Osteocyte (in vitro differentiated cells): ENCODE results near the gene SMAD4. TPM values are rescaled to one million over a fixed set of nuclear protein-coding genes. Genes with fewer than 3 reads are reported as not detected.

ENCODE experiments used
- DNase-seq: peaks from one replicate; pipeline ENCODE4 v3.0.0; 2021; ENCODE audit warnings: mixed read lengths; ENCODE audit not compliant: unreplicated experiment; ENCODE audit errors: extremely low spot score
- H3K27ac Mint-ChIP-seq: one replicate; pipeline ENCODE4 v1.8.0; 2021; ENCODE audit warnings: mild to moderate bottlenecking, mixed read lengths; ENCODE audit not compliant: unreplicated experiment
- H3K27me3 Mint-ChIP-seq: one replicate; pipeline ENCODE4 v1.8.0; 2021; ENCODE audit warnings: mixed read lengths; ENCODE audit not compliant: unreplicated experiment
- H3K36me3 Mint-ChIP-seq: one replicate; pipeline ENCODE4 v1.8.0; 2021; ENCODE audit warnings: mixed read lengths; ENCODE audit not compliant: unreplicated experiment
- H3K4me1 Mint-ChIP-seq: one replicate; pipeline ENCODE4 v1.8.0; 2021; ENCODE audit warnings: mixed read lengths; ENCODE audit not compliant: unreplicated experiment
- H3K4me3 Mint-ChIP-seq: one replicate; pipeline ENCODE4 v1.8.0; 2021; ENCODE audit warnings: mild to moderate bottlenecking, moderate library complexity, mixed read lengths; ENCODE audit not compliant: unreplicated experiment
- H3K9me3 Mint-ChIP-seq: one replicate; pipeline ENCODE4 v1.8.0; 2021; ENCODE audit warnings: mixed read lengths; ENCODE audit not compliant: unreplicated experiment
- CTCF ChIP-seq: fragments of 200-600 bp; sonication (generic); IDR thresholded peaks from 2 replicates; pipeline ENCODE4 v1.5.0; 2021; ENCODE audit warnings: antibody characterized with exemption, mild to moderate bottlenecking, moderate library complexity
- total RNA-seq: library from RNA; stranded (reverse); gene quantifications from 2 replicates; pipeline ENCODE4 v1.2.1, GENCODE V29; 2021

SMAD4 gene
- total RNA-seq, 1 donor from 2014 or later: 132 TPM

DNA sequence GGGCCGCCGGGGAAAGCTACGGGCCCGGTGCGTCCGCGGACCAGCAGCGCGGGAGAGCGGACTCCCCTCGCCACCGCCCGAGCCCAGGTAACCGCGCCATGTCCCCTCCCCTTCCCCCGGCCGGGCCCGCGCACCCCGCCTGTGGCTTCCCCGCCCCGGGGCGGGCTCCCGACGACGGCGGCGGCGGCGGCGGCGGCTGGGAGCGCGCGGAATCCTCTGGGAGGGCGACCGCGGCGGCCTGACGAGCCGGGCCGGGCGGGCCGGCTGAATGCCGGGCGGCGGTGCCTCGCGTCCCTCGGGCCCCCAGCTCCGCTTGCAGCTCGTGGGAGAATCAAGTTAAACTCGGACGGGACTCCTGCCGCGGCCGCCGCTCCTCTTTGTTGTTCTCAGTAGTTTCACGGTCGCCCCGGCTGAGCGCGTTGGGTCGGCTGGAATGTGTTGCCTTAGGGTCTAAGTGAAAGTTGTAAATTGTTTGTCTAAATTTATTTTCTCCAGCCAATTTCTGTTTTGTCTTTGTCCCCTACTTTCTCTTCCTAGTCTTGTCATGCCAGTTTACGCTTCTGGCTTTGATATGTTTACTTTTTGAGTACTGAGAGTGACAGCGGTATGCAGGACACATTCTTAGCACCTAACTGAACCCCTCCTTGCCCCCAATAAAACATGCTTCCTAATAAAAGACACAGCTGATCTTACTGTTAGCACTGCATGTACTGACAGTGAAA lies 685 bp downstream of the SMAD4 start:
- Mint-ChIP-seq H3K9me3 (no peaks in the 10 kb centered on the region), H3K36me3 (peaks cover 5% of the 10 kb centered on the region), H3K27me3 (no peaks in the 10 kb centered on the region), H3K4me3 (peak overlapping the region; percentile 96), H3K4me1 (peaks cover 55% of the 10 kb centered on the region), H3K27ac (peak overlapping the region; percentile 94)
- peak; percentile 88 for DNase-seq
- TF ChIP-seq CTCF: no peak

GRCh38 chr18:51032193-51032592 lies 2.2 kb downstream of the SMAD4 start:
- no peak for DNase-seq
- peak overlapping the region; percentile 96 for H3K4me3 Mint-ChIP-seq
- H3K36me3 Mint-ChIP-seq: peaks cover 3% of the 10 kb centered on the region
- H3K9me3 Mint-ChIP-seq: no peaks in the 10 kb centered on the region
- peak overlapping the region; percentile 94 for H3K27ac Mint-ChIP-seq
- no peak for TF ChIP-seq CTCF
- peaks cover 64% of the 10 kb centered on the region for H3K4me1 Mint-ChIP-seq
- no peaks in the 10 kb centered on the region for H3K27me3 Mint-ChIP-seq

- no peak overlapping the region for H3K27ac Mint-ChIP-seq
- no peak for TF ChIP-seq CTCF
These were observed 7.2 kb downstream of the SMAD4 start for GRCh38 chr18:51037230-51037629.

GRCh38 chr18:51038110-51038509 lies 8.1 kb downstream of the SMAD4 start:
- peaks cover 3% of the 10 kb centered on the region for H3K36me3 Mint-ChIP-seq
- no peaks in the 10 kb centered on the region for H3K9me3 Mint-ChIP-seq
- no peak for TF ChIP-seq CTCF
- H3K27me3 Mint-ChIP-seq: no peaks in the 10 kb centered on the region
- H3K27ac Mint-ChIP-seq: peak overlapping the region; percentile 11
- no peak overlapping the region for H3K4me3 Mint-ChIP-seq
- peaks cover 69% of the 10 kb centered on the region for H3K4me1 Mint-ChIP-seq
- no peak for DNase-seq

More at GRCh38 chr18:51037230-51037629, 7.2 kb downstream of the SMAD4 start:
- no peak for DNase-seq
- Mint-ChIP-seq H3K4me1 (peaks cover 75% of the 10 kb centered on the region), H3K4me3 (no peak overlapping the region), H3K9me3 (no peaks in the 10 kb centered on the region), H3K36me3 (peaks cover 3% of the 10 kb centered on the region), H3K27me3 (no peaks in the 10 kb centered on the region)

GRCh38 chr18:51039138-51040112 lies 9.4 kb downstream of the SMAD4 start:
- no peak overlapping the region for H3K27ac Mint-ChIP-seq
- no peak overlapping the region for H3K4me3 Mint-ChIP-seq
- no peaks in the 10 kb centered on the region for H3K36me3 Mint-ChIP-seq
- no peaks in the 10 kb centered on the region for H3K27me3 Mint-ChIP-seq
- DNase-seq: no peak
- H3K4me1 Mint-ChIP-seq: peaks cover 66% of the 10 kb centered on the region
- TF ChIP-seq CTCF: no peak
- no peaks in the 10 kb centered on the region for H3K9me3 Mint-ChIP-seq
